Mesodermal cell (in vitro differentiated cells): ENCODE measurements around the gene PSMD1. TPM values are rescaled to one million over a fixed set of nuclear protein-coding genes. Genes with fewer than 3 reads are reported as not detected.

ENCODE experiments used
- H3K27ac ChIP-seq: 2 replicates; pipeline ENCODE4 v1.7.0; 2013; ENCODE audit warnings: mild to moderate bottlenecking, low read depth, low read length, moderate library complexity; ENCODE audit not compliant: severe bottlenecking
- H3K36me3 ChIP-seq: 2 replicates; pipeline ENCODE4 v1.7.1; 2013; ENCODE audit warnings: mild to moderate bottlenecking, low read length, moderate library complexity; ENCODE audit not compliant: control insufficient read depth, insufficient read depth
- H3K4me1 ChIP-seq: one replicate; pipeline ENCODE4 v1.7.1; 2013; ENCODE audit warnings: mild to moderate bottlenecking, low read length; ENCODE audit not compliant: insufficient read depth, control insufficient read depth, poor library complexity, severe bottlenecking
- H3K4me3 ChIP-seq: 2 replicates; pipeline ENCODE4 v1.7.0; 2013; ENCODE audit warnings: low read length, control low read depth, mild to moderate bottlenecking; ENCODE audit not compliant: insufficient read depth, poor library complexity, severe bottlenecking; ENCODE audit errors: extremely low read depth
- H3K9me3 ChIP-seq: 2 replicates; pipeline ENCODE4 v1.7.1; 2013; ENCODE audit warnings: mild to moderate bottlenecking, low read length, moderate library complexity; ENCODE audit not compliant: control insufficient read depth
- WGBS, 2 experiments: methylation state at CpG; one replicate each; pipeline ENCODE4 v1.1.5; 2013; ENCODE audit warnings: missing lambda C conversion rate in 2 of 2; ENCODE audit not compliant: insufficient coverage in 2 of 2; 5-methylcytosine and 5-hydroxymethylcytosine counted together
- polyA plus RNA-seq, 2 experiments: library from polyadenylated mRNA; stranded (reverse); fragments of 50-300 nt; gene quantifications; one replicate each; pipeline ENCODE4 v1.2.3, GENCODE V29; 2013

The PSMD1 gene
- 124 TPM for polyA plus RNA-seq (2013, experiment 1 of 2)
- polyA plus RNA-seq (2013, experiment 2 of 2): 137 TPM

- H3K4me3 ChIP-seq: peak within 1 kb of the TSS; percentile 96
- H3K36me3 ChIP-seq: peaks cover 24% of the 10 kb centered on the region
- WGBS, 2 experiments: 1% methylated on average over 60 to 65 of the region's 73 CpGs
- H3K9me3 ChIP-seq: no peaks in the 10 kb centered on the region
- H3K27ac ChIP-seq: peak within 1 kb of the TSS; percentile 98
- peaks cover 13% of the 10 kb centered on the region for H3K4me1 ChIP-seq
These were observed at the start of gene PSMD1 for GRCh38 chr2:231056453-231057416. TSS of gene PSMD1 (plus strand) at chr2:231056867. CDS start at chr2:231057026, 159 bp downstream.

- Histone ChIP-seq H3K27ac (no peak overlapping the region), H3K36me3 (no peaks in the 10 kb centered on the region), H3K4me3 (no peak overlapping the region), H3K4me1 (no peaks in the 10 kb centered on the region), H3K9me3 (no peaks in the 10 kb centered on the region)
- WGBS, 2 experiments: 80 to 83% methylated on average over 8 of the region's 10 CpGs
These were observed 49.2 kb upstream of the PSMD1 start for GRCh38 chr2:231007286-231008098.

GRCh38 chr2:231008131-231008530, 48.5 kb upstream of the PSMD1 start:
- no peak overlapping the region for H3K4me3 ChIP-seq
- 85 to 100% methylated on average over 3 of the region's 6 CpGs for WGBS, 2 experiments
- H3K27ac ChIP-seq: no peak overlapping the region
- no peaks in the 10 kb centered on the region for H3K9me3 ChIP-seq
- H3K4me1 ChIP-seq: no peaks in the 10 kb centered on the region
- H3K36me3 ChIP-seq: no peaks in the 10 kb centered on the region

GRCh38 chr2:231009236-231009919, 47.3 kb upstream of the PSMD1 start:
- Histone ChIP-seq H3K9me3 (no peaks in the 10 kb centered on the region), H3K36me3 (no peaks in the 10 kb centered on the region), H3K4me1 (no peaks in the 10 kb centered on the region), H3K27ac (no peak overlapping the region), H3K4me3 (no peak overlapping the region)
- 83 to 90% methylated on average over 7 to 11 of the region's 14 CpGs for WGBS, 2 experiments

GRCh38 chr2:231010201-231010730, 46.4 kb upstream of the PSMD1 start:
- Histone ChIP-seq H3K9me3 (no peaks in the 10 kb centered on the region), H3K4me3 (no peak overlapping the region), H3K27ac (no peak overlapping the region), H3K4me1 (no peaks in the 10 kb centered on the region), H3K36me3 (no peaks in the 10 kb centered on the region)
- 67 to 71% methylated on average over 2 of the region's 2 CpGs for WGBS, 2 experiments

- no peak overlapping the region for H3K27ac ChIP-seq
- no peak overlapping the region for H3K4me3 ChIP-seq
- WGBS, 2 experiments: 71 to 89% methylated on average over 2 of the region's 2 CpGs
- no peaks in the 10 kb centered on the region for H3K9me3 ChIP-seq
- no peaks in the 10 kb centered on the region for H3K36me3 ChIP-seq
- H3K4me1 ChIP-seq: no peaks in the 10 kb centered on the region
These were observed 45.1 kb upstream of the PSMD1 start for GRCh38 chr2:231011526-231011925.

- Histone ChIP-seq H3K9me3 (no peaks in the 10 kb centered on the region), H3K4me1 (no peaks in the 10 kb centered on the region), H3K27ac (no peak overlapping the region), H3K36me3 (no peaks in the 10 kb centered on the region), H3K4me3 (no peak overlapping the region)
- 82 to 100% methylated on average over 1 to 2 of the region's 3 CpGs for WGBS, 2 experiments
These were observed 44.2 kb upstream of the PSMD1 start for GRCh38 chr2:231012463-231012862.

GRCh38 chr2:231013820-231014219, 42.8 kb upstream of the PSMD1 start:
- 80 to 83% methylated on average over 1 of the region's 3 CpGs for WGBS, 2 experiments
- no peaks in the 10 kb centered on the region for H3K36me3 ChIP-seq
- H3K4me3 ChIP-seq: no peak overlapping the region
- H3K9me3 ChIP-seq: no peaks in the 10 kb centered on the region
- no peak overlapping the region for H3K27ac ChIP-seq
- H3K4me1 ChIP-seq: no peaks in the 10 kb centered on the region

GRCh38 chr2:231015478-231015877, 41.2 kb upstream of the PSMD1 start:
- H3K27ac ChIP-seq: no peak overlapping the region
- H3K4me1 ChIP-seq: no peaks in the 10 kb centered on the region
- no peaks in the 10 kb centered on the region for H3K9me3 ChIP-seq
- no peak overlapping the region for H3K4me3 ChIP-seq
- no peaks in the 10 kb centered on the region for H3K36me3 ChIP-seq
- 68 to 75% methylated on average over 7 of the region's 7 CpGs for WGBS, 2 experiments

- H3K36me3 ChIP-seq: no peaks in the 10 kb centered on the region
- no peaks in the 10 kb centered on the region for H3K4me1 ChIP-seq
- WGBS, 2 experiments: 60 to 80% methylated on average over 2 to 3 of the region's 3 CpGs
- no peaks in the 10 kb centered on the region for H3K9me3 ChIP-seq
- no peak overlapping the region for H3K27ac ChIP-seq
- H3K4me3 ChIP-seq: no peak overlapping the region
These were observed 40.7 kb upstream of the PSMD1 start for GRCh38 chr2:231015926-231016325.
